MCF 10A (cell line): Measurements from ENCODE around the gene AGXT. TPM values are rescaled to one million over a fixed set of nuclear protein-coding genes. Genes with fewer than 3 reads are reported as not detected.

ENCODE experiments used
- BruUV-seq: library from RNA; stranded (reverse); fragments of 400-500 nt; replicated peaks from 2 replicates; lab custom pipeline; 2021; lab: Mats Ljungman, UMichigan
- CTCF ChIA-PET: fragments of 300-600 bp; sonication (Branson Sonifier 250); formaldehyde crosslinking; extraction: SDS; loops from one replicate; lab custom pipeline; 2021; ENCODE audit warnings: antibody characterized with exemption, inconsistent platforms; lab: Yijun Ruan, JAX
- POLR2A ChIA-PET: fragments of 300-600, 350-650 bp; sonication (Branson Sonifier 250); formaldehyde crosslinking; extraction: SDS; loops from one replicate; lab custom pipeline; 2020; ENCODE audit warnings: antibody characterized with exemption, inconsistent platforms; lab: Yijun Ruan, JAX
- DNase-seq: peaks from one replicate; pipeline ENCODE4 v3.0.0-alpha.2; 2018; ENCODE audit not compliant: unreplicated experiment
- H3K27ac Mint-ChIP-seq: one replicate; pipeline ENCODE4 v1.8.0; 2022; ENCODE audit warnings: mild to moderate bottlenecking, low read depth, mixed read lengths; ENCODE audit not compliant: unreplicated experiment
- H3K27me3 Mint-ChIP-seq: one replicate; pipeline ENCODE4 v1.8.0; 2022; ENCODE audit warnings: mixed read lengths; ENCODE audit not compliant: insufficient read depth, unreplicated experiment
- H3K36me3 Mint-ChIP-seq: one replicate; pipeline ENCODE4 v1.8.0; 2022; ENCODE audit warnings: mild to moderate bottlenecking, moderate library complexity, mixed read lengths; ENCODE audit not compliant: insufficient read depth, unreplicated experiment
- H3K4me1 Mint-ChIP-seq: one replicate; pipeline ENCODE4 v1.8.0; 2022; ENCODE audit warnings: mixed read lengths; ENCODE audit not compliant: insufficient read depth, unreplicated experiment
- H3K4me3 Mint-ChIP-seq: one replicate; pipeline ENCODE4 v1.8.0; 2022; ENCODE audit warnings: mild to moderate bottlenecking, moderate library complexity, mixed read lengths; ENCODE audit not compliant: unreplicated experiment
- H3K9me3 Mint-ChIP-seq: one replicate; pipeline ENCODE4 v1.8.0; 2022; ENCODE audit warnings: mixed read lengths; ENCODE audit not compliant: unreplicated experiment
- intact Hi-C: fragments of 100-400 bp; cut with micrococcal nuclease; formaldehyde crosslinking; loops from 2 replicates; pipeline ENCODE4 v1.14.1; 2022
- total RNA-seq: library from RNA; stranded (reverse); gene quantifications from 2 replicates; pipeline ENCODE4 v1.2.3, GENCODE V29; 2022
- TF ChIP-seq, protein P1 (sequence below): fragments of 200-600 bp; IDR thresholded peaks from one replicate; pipeline ENCODE4 v1.8.0; 2022; ENCODE audit warnings: antibody characterized with exemption, mild to moderate bottlenecking; ENCODE audit not compliant: unreplicated experiment

The AGXT gene
- total RNA-seq, 1 experiment from 2014 or later: not detected

DNA sequence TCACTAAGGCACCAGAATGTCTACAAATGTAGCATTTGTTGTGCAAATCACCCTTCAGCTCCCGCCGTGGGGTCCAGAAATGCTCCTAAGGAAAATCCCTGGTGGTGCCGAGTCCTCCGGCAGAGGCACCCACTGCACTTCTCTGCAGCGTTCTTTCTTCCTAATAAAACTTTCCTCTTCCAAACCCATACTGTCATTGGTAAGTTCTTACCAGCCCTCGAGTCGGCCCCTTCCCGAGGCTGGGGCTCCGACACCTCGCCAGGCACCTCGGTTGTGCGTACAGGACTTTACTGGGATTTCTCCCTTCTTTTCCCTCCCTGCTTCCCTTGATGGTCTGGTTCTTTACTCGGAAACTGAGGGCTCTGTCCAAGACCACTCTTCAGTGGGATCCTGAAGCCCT is 10.3 kb upstream of the AGXT start:
- no TSS peak for BruUV-seq
- H3K9me3 Mint-ChIP-seq: peaks cover 8% of the 10 kb centered on the region
- TF ChIP-seq, protein P1, sequence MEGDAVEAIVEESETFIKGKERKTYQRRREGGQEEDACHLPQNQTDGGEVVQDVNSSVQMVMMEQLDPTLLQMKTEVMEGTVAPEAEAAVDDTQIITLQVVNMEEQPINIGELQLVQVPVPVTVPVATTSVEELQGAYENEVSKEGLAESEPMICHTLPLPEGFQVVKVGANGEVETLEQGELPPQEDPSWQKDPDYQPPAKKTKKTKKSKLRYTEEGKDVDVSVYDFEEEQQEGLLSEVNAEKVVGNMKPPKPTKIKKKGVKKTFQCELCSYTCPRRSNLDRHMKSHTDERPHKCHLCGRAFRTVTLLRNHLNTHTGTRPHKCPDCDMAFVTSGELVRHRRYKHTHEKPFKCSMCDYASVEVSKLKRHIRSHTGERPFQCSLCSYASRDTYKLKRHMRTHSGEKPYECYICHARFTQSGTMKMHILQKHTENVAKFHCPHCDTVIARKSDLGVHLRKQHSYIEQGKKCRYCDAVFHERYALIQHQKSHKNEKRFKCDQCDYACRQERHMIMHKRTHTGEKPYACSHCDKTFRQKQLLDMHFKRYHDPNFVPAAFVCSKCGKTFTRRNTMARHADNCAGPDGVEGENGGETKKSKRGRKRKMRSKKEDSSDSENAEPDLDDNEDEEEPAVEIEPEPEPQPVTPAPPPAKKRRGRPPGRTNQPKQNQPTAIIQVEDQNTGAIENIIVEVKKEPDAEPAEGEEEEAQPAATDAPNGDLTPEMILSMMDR: no peak
- DNase-seq: no peak
- H3K4me3 Mint-ChIP-seq: no peak overlapping the region
- no peaks in the 10 kb centered on the region for H3K36me3 Mint-ChIP-seq
- H3K27me3 Mint-ChIP-seq: no peaks in the 10 kb centered on the region
- H3K4me1 Mint-ChIP-seq: no peaks in the 10 kb centered on the region
- ChIA-PET CTCF (interaction anchor here (0.8 kb wide), 1 partner anchor 131 kb away, joined by 3 read pairs; no protein-coding TSS in a partner anchor), POLR2A (interaction anchor here (0.6 kb wide), 1 partner anchor 38 kb away, joined by 3 read pairs; no protein-coding TSS in a partner anchor)
- intact Hi-C loops: loop anchor here (10.0 kb wide), 1 partner anchor 356 kb away; no protein-coding TSS in a partner anchor
- no peak overlapping the region for H3K27ac Mint-ChIP-seq

DNA sequence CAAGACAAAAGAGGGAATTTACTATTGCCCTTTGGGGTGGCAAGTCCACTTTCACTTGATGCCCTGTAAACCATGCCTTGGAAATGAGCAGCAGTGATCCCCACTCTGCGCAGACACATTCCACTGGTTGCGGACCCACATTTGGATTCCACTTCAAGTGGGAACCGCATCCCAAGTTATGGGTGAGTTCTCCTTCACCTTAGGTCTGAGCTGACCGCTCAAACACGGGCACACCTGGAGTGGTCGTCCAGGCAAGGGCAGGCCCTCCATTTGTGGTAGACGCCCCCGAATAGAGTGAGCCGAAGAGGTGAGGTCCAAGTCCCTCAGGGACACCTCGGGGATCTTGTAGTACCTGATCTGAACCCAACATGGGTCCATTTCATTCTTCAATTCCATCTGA is 9.8 kb upstream of the AGXT start:
- DNase-seq: no peak
- ChIA-PET POLR2A (interaction anchor here (0.6 kb wide), 1 partner anchor 38 kb away, joined by 3 read pairs; no protein-coding TSS in a partner anchor), CTCF (interaction anchor here (1.6 to 3.8 kb wide), 2 partner anchors 7 to 131 kb away, joined by 4 to 25 read pairs; no protein-coding TSS in a partner anchor)
- Mint-ChIP-seq H3K27ac (no peak overlapping the region), H3K4me1 (no peaks in the 10 kb centered on the region), H3K27me3 (no peaks in the 10 kb centered on the region), H3K9me3 (peaks cover 7% of the 10 kb centered on the region), H3K36me3 (no peaks in the 10 kb centered on the region), H3K4me3 (no peak overlapping the region)
- BruUV-seq: no TSS peak
- intact Hi-C loops: loop anchor here (10.0 kb wide), 1 partner anchor 356 kb away; no protein-coding TSS in a partner anchor
- TF ChIP-seq, protein P1: no peak

DNA sequence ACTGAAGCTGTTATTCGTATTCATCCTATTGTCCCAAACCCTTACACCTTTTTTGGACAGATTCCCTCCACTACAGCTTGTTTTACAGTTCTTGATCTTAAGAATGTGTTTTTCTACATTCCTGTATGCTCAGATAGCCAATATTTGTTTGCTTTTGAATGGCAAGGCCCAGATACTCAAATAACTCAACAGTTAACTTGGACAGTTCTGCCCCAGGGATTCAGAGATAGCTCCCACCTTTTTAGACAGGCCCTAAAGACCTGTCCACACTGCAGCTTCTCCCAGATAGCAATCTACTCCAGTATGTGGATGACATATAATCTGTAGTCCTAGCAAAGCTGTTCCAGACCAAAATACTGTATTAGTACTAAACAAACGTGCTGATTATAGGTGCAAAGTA is 7.1 kb upstream of the AGXT start:
- H3K9me3 Mint-ChIP-seq: no peaks in the 10 kb centered on the region
- H3K36me3 Mint-ChIP-seq: no peaks in the 10 kb centered on the region
- TF ChIP-seq, protein P1: no peak
- peaks cover 5% of the 10 kb centered on the region for H3K4me1 Mint-ChIP-seq
- H3K27me3 Mint-ChIP-seq: peaks cover 11% of the 10 kb centered on the region
- DNase-seq: no peak
- no TSS peak for BruUV-seq
- ChIA-PET POLR2A (interaction anchor here (0.6 to 1.3 kb wide), 2 partner anchors 12 to 147 kb away, joined by 3 read pairs; no protein-coding TSS in a partner anchor), CTCF (interaction anchor here (0.6 to 3.8 kb wide), 6 partner anchors 10 to 402 kb away, joined by 3 to 25 read pairs (median 3); no protein-coding TSS in a partner anchor)
- no peak overlapping the region for H3K4me3 Mint-ChIP-seq
- no peak overlapping the region for H3K27ac Mint-ChIP-seq
- intact Hi-C loops: no loop called here

DNA sequence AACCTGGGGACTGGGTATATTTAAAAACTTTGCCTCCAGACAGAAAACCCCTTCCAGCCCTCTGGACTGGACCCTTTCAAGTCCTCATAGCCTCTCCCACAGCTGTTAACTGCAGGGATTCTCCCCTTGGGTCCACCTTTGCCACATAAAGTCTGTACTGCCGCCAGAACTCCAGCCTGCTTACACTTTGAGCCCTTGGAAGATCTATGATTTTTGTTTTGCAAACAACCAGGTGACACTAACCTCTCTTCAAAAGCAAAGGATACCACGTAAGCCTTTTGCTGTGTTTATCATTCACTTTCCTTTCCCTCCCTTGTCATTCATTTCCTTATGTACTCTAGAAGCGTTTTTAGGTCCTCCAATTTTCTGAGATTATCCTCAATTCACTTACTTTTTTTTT is 4.1 kb upstream of the AGXT start:
- Mint-ChIP-seq H3K4me1 (peaks cover 13% of the 10 kb centered on the region), H3K27ac (no peak overlapping the region), H3K9me3 (no peaks in the 10 kb centered on the region), H3K27me3 (peaks cover 11% of the 10 kb centered on the region), H3K36me3 (no peaks in the 10 kb centered on the region), H3K4me3 (no peak overlapping the region)
- ChIA-PET POLR2A (no interaction called here), CTCF (interaction anchor here (0.7 kb wide), 1 partner anchor 352 kb away, joined by 3 read pairs; no protein-coding TSS in a partner anchor)
- TF ChIP-seq, protein P1: no peak
- intact Hi-C loops: no loop called here
- DNase-seq: no peak
- BruUV-seq: no TSS peak
